Measurements from ENCODE around the gene SYT9.

DNA sequence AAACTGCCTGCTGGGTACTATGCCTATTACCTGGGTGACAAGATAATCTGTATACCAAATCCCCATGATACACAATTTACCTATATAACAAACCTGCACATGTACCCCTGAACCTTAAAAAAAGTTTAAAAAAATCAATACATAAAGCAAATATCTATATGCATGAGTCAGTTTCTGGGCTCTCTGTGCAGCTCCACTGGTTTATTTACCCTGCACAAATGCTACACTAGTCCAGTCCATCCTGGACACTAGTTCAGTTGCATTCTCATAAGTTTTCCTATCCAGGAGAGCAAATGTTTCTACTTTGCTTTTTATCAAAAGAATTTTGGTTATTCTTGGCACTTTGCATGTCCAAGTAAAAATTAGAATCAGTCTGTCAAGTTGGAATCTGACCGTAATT is 133.8 kb downstream of the SYT9 start:
- TF ChIP-seq, protein P1, sequence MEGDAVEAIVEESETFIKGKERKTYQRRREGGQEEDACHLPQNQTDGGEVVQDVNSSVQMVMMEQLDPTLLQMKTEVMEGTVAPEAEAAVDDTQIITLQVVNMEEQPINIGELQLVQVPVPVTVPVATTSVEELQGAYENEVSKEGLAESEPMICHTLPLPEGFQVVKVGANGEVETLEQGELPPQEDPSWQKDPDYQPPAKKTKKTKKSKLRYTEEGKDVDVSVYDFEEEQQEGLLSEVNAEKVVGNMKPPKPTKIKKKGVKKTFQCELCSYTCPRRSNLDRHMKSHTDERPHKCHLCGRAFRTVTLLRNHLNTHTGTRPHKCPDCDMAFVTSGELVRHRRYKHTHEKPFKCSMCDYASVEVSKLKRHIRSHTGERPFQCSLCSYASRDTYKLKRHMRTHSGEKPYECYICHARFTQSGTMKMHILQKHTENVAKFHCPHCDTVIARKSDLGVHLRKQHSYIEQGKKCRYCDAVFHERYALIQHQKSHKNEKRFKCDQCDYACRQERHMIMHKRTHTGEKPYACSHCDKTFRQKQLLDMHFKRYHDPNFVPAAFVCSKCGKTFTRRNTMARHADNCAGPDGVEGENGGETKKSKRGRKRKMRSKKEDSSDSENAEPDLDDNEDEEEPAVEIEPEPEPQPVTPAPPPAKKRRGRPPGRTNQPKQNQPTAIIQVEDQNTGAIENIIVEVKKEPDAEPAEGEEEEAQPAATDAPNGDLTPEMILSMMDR (IDR thresholded peaks at IDR 0.05) = no peak
- TF ChIP-seq POLR2A (IDR thresholded peaks at IDR 0.05) = no peak
